Testis (tissue), 2 donors: ENCODE results near the gene RASGEF1C.

Experiments used
- CTCF ChIP-seq, 3 experiments: fragments of 450-650 bp in 2 of 3; fragments of 200-600 bp in 1 of 3; sonication (generic) in 1 of 3; IDR thresholded peaks; one replicate each; pipeline ENCODE4 v1.5.1; 2016 to 2019; ENCODE audit warnings: antibody characterized with exemption in 3 of 3, mild to moderate bottlenecking in 2 of 3, moderate library complexity in 1 of 3
- POLR2A ChIP-seq: fragments of 450-650 bp; IDR thresholded peaks from one replicate; pipeline ENCODE4 v1.6.1; 2017; ENCODE audit warnings: antibody characterized with exemption, mild to moderate bottlenecking, moderate library complexity

GRCh38 chr5:180208038-180208434, 975 bp downstream of the RASGEF1C start:
- TF ChIP-seq POLR2A (no peak), CTCF (IDR thresholded peaks at IDR 0.05) (no peak)
